ENCODE results near the gene ARPP21.

The ARPP21 gene

GRCh38 chr3:35641920-35642527 is 2.7 kb downstream of the ARPP21 start:
- no peak for DNase-seq

DNA sequence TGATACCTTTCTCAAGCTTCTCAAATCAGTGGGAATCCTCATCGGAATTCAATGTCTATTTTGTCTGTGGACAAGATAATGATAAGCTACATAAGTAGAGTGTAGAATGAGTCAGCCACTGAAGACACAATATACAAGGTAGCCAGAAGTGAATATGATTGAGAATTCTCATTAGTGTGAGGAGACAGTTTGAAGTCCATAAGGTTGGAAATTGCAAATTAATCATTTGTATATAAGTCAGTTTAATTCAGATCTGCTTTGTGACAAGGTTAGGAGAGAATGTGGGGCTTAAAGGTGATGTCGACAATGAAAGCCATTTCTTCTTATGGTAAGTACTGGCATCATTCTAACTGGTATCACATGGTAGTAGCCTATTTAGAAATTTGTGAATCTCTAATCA is 4.2 kb downstream of the ARPP21 start:
- DNase-seq, result no peak

GRCh38 chr3:35644451-35644850 is 5.1 kb downstream of the ARPP21 start:
- DNase-seq, result no peak

DNA sequence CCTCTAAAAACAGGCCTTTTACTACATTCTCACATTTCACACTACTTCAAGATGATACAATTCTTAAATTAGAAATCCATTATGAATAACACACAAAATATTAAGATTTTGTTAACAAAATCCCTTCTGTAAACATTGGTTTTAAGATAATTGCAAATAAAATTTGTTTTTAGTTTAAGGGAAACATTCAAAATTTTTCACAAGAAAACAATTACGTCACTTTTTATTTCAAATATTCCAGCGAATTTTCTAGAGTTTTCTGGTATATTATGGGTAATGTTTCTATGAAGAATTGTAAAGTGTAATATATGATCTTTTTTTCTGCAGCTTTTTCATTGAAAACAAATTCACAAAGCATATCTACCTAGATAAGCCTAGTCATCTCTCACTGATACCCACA is 5.9 kb downstream of the ARPP21 start:
- DNase-seq, result no peak

DNA sequence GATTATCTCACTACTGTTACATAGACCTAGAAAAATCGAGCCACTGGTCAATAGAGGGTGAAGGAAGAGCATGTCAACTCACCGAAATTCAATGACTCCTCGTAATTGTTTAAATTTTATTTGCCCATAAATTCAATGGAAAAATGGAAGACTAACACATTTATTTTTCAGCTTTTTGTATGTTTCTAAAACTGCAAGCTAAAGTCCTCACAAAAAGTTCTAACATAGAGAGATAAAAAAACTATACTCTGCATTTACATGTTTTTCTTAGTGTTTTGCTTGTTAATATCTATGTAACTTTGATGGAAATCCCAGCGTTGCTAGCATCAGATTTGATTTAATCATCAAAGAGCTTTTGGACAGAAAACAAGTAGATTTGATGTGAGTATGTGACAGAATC is 6.8 kb downstream of the ARPP21 start:
- DNase-seq, result no peak

DNA sequence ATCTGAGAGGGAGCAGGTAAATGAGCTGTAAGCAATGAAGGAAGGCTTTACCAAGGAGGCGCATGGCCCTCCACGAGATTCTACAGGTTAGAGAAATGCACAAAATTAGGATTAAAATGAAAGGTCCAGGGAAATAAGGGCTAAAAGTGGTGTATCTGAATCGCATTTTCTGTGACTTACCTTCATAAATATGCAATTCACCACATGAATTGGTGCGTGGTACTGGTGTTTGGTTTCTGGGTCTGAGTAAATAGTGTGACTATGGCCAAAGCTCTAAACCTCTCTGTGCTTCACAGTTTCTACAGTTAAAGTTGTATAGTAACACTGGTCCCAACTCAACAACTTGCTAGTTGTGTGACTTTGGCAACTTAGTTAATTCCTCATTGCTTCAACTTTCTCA is 8.1 kb downstream of the ARPP21 start:
- DNase-seq, result no peak

GRCh38 chr3:35648347-35648746 is 9.0 kb downstream of the ARPP21 start:
- no peak for DNase-seq

GRCh38 chr3:35649405-35649804 is 10.1 kb downstream of the ARPP21 start:
- no peak for DNase-seq

- DNase-seq, result no peak
Measured at GRCh38 chr3:35651426-35651825, 12.1 kb downstream of the ARPP21 start.

DNA sequence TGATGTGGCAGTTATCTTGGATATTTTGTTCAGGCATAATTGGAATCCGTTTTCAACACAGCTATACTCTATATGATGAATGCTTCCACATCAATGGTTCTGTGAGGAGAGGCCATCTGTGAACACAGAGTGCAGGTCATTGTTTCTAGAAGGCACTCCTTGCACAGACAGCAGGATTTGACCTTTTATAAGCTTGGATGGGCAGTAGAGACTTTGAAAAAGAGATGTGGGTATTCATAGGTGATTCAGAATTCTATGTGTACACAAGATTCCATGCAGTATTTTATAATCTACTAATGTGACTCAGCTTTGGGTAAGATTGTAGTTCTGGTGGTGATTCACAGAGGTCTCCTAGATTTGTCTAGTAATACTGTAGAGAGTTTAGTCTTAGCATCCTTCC is 12.5 kb downstream of the ARPP21 start:
- DNase-seq, result no peak

DNA sequence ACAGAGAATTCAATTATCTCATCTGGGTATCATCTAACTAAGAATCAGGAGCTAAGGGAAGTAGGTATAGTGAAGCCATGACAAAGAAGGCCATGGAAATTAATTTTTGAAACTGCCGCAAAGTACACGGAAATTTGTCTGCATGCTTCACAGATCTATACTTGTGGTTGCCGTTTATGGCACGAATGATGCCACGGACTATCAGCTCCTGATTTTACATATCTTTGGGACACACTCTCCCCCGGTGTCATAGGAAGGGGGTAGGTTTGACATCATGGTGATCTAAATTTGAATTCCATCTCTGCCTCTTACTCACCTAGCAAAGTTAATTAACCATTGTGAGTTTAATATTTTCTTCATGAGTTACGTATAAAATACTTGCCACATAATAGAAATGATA is 14.0 kb downstream of the ARPP21 start:
- DNase-seq, result no peak

GRCh38 chr3:35654476-35654875 is 15.2 kb downstream of the ARPP21 start:
- no peak for DNase-seq

GRCh38 chr3:35658686-35659085 is 19.4 kb downstream of the ARPP21 start:
- no peak for DNase-seq

- DNase-seq, result peak; percentile 64
Measured at GRCh38 chr3:35659768-35660167, 20.4 kb downstream of the ARPP21 start.

DNA sequence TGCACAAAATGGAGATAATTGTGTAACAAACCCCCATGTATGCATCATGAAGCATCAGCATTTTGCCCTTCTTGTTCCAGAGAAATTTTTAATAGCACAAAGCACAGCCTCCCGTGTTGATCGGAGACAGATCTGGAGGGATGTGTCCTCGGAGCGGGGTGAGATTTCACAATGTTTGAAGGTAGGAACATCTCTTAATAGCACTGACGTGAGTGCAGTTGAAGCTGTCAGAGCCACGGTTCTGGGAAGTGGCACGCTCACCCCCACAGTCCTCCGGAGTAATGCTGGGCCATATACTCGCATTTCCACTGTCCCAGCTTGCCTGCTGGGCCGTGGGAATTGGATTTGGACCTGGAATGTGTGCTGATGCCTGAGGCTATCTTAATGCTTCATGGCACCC is 24.1 kb downstream of the ARPP21 start:
- no peak for DNase-seq

DNA sequence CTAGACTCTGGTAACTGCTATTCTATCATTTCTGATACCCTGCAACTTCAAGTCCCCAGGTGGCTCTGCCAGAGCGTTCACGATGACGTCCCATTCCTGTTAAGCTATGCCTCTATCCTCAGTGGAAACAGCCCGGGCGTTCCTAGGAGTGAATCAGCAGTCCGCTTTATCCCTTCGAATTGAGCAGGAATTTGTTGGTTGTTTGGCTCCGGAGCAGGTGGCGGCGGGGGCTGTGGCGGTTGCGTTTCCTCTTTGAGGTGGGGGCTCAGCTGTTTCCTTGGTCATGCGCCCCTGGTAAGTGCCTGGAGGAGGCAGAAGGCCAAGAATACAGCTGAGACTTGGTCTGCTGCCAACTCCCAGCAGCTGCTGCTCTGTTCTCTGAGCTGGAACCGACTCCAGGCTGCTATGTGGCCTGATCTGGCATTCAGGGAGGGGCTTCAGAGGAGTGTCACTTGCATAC is 25.2 kb downstream of the ARPP21 start:
- DNase-seq, result peak; percentile 86

- DNase-seq, result peak; percentile 23
Measured at GRCh38 chr3:35665390-35666055, 26.2 kb downstream of the ARPP21 start.

DNA sequence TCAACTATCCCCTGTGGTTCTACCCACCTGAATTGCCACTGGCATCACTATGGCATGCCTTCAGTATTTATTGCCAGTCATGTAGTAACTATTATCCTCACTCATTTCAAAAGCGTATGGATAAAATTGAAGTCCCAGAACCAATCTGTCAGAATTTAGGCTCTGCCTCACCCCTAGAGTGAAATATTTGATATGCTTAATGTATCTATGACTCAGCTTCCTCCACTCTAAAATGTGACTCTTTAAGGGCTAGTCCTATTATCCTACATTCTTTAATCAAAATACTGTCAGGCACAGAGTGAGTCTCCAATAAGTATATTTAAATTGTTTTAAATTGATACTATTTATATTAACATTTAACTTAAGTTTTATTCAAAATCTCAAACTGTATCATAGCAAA is 27.6 kb downstream of the ARPP21 start:
- DNase-seq, result no peak

DNA sequence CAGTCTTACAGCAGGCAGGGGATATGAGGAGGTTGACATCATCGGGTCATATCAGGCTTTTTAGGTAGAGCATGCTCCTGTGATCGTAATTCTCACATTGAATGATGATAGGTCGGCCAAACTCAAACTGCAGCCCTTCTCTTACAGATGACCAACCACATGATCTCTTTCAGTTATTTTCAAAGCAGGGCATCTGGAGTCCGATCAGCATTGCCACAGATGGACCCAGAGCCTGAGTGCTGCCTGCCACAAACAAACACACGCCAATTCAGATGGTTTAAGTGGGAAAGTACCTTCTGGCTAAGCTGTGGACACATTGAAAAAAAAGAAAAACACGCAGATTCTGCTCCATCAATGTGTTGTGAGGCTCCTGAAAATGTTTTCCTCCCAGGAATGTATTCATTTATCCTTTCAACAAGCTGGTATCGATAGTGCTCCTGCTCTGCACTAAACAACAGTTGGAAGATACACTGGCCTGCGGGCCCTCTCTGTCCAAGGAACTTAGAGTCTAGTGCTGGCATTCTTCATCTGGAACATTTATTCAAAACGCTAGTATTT is 31.2 kb downstream of the ARPP21 start:
- DNase-seq, result no peak

- DNase-seq, result no peak
Measured at GRCh38 chr3:35671483-35671882, 32.2 kb downstream of the ARPP21 start.

DNA sequence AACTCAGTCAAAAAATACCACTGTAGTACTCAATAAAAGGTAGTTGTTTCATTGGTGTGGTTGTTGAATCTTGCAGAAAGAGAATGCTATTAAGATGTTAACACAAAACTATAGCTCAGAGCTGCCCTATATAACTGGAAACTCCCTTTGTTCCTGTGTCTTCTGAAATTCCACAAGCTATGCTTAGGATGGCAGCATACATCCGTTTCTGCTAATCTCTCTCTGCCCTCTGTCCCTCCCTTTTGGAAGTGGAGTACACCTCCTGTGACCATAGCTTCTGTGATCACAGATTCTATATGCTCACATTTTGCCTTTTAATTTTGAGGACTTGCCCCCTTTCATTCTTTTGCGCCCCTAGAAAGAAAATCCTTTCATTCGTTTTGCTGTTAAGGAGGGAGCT is 33.7 kb downstream of the ARPP21 start:
- DNase-seq, result no peak

GRCh38 chr3:35674451-35675109 is 35.3 kb downstream of the ARPP21 start:
- no peak for DNase-seq

DNA sequence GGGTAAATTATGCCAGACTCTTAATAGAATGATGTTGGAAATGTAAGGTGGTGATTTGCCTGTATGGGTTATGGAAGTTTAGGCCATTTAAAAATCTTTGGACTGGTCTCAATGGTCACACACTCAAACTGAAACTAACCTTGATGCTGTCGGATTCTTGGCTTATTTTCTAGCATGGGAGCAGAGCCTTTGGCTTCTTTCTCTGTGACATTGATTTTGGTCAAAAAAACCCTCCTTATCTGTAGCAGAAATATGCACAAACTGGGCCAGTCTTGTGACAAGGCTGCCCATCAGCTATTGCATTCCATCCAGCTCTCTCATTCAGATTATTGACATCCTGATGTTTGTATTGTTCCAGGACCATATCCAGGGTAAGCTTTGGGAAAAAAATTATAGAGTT is 35.9 kb downstream of the ARPP21 start:
- no peak for DNase-seq

GRCh38 chr3:35675621-35676020 is 36.3 kb downstream of the ARPP21 start:
- DNase-seq, result no peak

Measured in DMS53 (cell line).